ENCODE measurements around the gene SLC5A4.
"Not testable (repeated sequence)": the region's sequence is repeated elsewhere in the genome, so short reads cannot be mapped to it uniquely, and the experiment has no call there.

The SLC5A4 gene

DNA sequence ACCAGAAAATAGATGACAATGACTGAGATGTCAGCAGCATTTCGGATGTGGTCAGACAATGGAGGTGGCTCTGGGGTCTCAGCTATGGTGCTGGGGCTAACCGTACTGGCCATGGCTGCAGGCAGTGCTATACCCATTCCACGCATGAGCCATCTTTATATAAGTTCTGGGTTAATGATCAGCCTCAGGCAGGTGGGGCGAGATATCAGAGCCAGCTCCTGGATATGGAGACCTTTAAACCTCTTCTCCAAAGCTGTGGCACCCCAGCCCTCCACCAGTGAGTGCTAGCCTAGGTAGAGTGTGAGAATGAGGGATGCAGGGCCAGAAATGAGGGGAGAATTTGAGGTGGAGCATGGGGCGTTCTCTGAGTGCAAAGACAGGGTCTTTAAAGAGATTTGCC, at the start of gene SLC5A4:
Gene SLC5A4, minus strand, starts transcription at position 131 of the 400 bp plus-strand sequence. Its CDS starts 18 bp downstream, at position 113.
- DNase-seq, result no peak

DNA sequence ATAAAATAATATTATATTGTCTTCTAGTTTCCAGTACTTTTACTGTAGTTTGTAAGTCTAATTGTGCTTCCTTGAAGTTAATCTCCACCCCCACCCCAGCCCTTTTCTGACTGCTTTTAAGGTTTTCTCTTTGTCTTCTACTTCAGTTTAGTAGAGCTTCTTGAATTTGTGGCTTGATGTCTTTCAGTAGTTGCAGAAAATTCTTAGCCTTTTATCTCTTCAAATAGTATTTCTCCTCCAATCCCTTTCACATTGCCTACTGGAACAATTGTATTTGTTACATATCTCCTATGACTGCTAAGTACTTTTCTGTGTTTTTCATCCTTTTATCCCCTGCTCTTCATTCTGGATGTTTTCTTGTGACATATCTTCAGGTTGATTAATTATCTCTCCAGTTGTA, 38.8 kb upstream of the SLC5A4 start:
- not testable (repeated sequence) for DNase-seq

DNA sequence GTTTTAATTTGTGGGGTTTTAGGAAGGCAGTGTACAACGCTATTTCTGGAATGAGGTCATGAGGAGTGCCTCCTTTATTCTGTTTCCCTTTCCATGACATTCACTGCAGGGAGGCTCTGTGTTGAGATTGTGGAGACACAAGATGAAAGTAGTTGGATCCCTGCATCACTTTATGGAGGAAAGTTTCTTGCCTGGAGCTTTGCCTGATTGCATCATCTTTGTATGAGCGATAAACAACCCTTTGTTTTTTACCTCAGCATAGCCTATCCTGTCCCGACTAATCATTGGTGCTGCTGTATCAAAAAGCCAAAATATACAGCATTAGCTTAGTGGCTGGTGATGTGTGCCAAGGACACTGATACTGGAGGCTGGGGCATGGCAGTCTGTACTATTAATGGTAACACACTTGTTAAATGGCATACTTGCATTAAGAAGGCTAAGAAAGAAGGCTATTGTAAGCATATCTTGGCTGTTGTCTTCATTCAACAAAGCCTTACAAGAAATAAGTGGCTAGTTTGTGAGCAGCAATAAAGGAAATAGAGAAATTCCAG, 31.2 kb upstream of the SLC5A4 start:
- DNase-seq, result no peak

DNA sequence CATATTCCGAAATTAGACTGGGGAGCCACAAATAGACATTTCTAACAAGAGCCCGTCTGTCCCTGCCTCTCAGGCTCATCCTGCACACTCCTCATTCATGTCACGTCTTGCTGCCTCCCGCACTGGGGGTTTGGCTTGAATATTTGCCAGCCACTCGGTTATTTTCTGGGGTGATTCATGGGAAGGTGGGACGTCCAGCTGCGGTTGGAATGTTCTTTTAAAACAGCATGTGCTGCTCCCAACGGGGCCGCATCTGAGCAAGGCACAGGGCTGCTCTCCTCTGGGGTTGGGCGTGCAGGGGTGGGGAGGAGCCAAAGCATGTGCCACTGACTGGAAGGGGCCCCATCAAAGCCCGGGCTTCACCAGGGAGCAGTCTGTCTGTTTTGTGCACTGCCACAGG, 25.9 kb upstream of the SLC5A4 start:
- no peak for DNase-seq

DNA sequence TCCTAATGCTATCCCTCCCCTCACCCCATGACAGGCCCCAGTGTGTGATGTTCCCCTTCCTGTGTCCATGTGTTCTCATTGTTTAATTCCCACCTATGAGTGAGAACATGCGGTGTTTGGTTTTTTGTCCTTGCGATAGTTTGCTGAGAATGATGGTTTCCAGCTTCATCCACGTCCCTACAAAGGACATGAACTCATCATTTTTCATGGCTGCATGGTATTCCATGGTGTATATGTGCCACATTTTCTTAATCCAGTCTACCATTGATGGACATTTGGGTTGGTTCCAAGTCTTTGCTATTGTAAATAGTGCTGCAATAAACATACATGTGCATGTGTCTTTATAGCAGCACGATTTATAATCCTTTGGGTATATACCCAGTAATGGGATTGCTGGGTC, 20.2 kb upstream of the SLC5A4 start:
- DNase-seq, result not testable (repeated sequence)

DNA sequence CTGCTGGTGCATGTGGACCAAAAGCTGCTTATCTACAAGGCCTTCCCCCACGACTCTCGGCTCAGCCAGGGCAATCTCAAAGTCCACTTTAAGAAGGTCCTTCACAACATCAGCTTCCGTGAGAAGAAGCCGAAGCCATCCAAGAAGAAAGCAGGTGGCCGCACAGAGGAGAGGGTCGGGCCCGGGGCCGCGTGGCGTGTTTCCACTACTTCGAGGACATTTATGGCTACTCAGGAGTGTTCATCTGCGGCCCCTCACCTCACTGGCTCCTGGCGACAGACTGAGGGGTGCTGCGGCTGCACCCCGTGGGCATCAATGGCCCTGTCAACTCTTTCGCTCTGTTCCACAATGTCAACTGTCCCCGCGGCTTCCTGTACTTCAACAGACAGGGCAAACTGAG, 16.2 kb upstream of the SLC5A4 start:
- no peak for DNase-seq

DNA sequence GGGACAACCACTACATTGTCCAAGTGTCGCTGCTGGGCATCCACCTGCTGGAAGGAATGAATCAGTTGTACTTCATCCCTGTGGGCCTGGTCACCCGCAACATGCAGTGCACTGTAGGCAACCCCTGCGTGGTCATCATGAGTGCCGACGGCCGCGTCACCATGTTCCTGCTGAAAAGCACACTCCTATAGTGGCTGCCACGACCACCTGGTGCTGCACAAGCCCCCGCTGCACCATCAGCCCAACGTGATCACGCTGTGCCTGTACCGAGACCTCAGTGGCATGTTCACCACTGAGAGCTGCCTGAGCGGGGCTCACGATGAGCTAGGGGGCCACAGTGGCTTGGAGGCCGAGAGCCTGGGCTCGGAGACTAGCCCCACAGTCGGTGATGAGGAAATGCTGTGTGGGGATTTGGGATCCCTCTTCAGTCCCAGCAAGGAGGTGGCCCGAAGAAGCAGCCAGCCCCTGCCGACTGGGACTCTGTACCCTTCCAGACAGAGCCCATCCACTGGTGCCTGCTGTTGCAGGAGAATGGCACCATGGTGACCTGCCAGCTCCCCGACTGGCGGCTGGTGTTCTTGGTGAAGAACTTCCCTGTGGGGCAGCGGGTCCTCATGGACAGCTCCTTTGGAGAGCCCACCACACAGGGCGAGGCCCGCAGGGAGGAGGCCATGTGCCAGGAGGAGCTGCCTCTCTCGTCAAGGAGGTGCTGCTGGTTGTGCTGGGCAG, 15.7 kb upstream of the SLC5A4 start:
- DNase-seq, result no peak

DNA sequence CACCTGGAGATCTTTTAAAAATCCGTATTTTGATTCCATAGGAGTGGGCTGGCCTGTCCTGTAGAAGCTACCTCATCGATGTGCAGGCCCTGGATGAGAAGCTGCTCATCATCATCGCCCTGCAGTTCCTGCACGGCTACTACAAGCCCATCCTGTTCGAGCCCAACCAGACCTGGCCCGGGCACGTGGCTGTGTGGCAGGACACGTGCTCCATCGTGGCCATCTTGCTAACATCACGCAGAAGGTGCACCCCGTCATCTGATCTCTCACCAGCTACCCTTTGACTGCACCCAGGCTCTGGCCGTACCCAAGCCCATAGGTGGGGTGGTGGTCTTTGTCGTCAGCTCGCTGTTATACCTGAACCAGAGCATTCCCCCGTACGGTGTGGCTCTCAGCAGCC, 14.2 kb upstream of the SLC5A4 start:
- DNase-seq, result no peak

DNA sequence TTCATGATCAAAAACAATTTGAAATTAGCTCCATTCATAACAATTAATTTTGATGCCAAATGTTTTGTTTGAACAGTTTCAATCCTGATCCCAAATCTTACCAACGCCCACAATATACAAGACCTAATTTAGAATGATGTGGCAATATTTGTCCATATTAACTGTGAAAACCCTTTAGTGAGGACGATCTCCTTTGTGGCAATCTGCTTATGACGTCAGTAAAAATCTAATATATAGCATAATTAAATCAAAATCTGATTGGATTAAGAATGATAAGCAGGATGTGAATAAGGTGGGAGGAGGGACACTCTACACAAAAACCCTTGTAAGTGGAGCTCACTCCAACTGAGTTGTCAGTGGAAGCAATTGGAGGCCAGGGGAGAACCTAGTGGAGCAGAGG, 11.9 kb upstream of the SLC5A4 start:
- DNase-seq, result no peak

DNA sequence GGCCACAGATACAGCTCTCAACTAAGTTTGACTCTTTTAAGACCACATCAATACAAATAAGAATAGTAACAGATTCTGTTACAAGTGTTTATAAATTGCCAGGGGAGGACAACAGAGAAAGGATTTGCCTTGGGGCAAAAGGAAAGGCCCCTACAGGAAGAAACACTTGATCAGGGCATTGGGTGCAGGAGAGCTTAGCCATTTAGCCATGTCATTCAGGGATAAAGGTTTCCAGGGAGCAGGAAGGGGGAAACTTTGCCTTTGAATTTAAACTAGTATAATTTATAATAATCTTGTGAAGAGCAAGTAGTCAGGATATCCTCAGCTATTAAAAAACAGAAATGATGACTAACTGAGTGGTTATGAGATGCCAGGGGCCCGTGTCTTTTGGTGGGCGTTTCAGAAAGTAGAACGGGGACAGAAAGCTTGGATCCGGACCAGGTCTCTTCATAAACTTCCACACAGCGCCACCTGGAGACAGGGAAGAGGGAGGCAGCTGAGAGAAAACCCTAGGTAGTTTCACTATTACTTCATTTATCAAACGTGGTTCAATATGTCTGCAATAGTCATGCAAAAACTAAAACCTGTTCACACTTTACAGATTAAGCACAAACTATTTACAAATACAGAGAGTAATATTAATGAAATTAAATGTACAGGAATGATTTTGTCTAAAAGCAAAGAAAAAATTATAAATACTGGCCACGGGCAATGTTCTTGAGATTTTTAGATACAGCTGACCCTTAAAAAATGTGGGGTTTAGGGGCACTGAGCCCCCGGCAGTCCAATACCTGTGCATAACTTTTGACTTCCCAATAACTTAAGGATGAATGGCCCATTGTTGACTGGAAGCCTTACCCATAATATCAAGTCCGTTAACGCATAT, 11.0 kb upstream of the SLC5A4 start:
- peak; percentile 87 for DNase-seq

DNA sequence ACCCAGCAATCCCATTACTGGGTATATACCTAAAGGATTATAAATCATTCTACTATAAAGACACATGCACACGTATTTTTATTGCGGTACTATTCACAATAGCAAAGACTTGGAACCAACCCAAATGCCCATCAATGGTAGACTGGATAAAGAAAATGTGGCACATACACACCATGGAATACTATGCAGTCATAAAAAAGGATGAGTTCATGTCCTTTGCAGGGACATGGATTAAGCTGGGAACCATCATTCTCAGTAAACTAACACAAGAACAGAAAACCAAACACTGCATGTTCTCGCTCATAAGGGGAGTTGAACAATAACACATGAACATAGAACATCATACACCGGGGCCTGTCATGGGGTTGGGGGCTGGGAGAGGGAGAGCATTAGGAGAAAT, 8.5 kb upstream of the SLC5A4 start:
- not testable (repeated sequence) for DNase-seq

DNA sequence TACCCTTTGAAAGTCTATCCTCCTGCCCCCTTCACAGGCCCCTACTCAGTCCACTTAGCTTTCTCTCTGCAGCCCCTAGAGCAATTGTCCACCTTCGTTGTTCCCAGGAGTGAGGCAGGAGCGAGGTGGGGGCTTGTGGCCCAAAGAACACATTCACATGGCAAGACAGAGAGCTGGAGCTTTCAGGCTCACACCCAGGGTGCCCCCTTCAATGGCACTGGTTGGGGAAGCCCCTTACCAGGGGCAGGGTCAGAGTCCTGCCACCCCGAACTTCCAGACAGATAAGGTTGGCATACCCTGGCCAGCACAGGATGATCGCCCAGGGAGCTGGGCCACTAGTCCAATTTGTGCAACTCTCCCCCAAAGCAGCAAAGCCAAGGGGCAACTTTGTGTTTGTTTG, 6.2 kb upstream of the SLC5A4 start:
- no peak for DNase-seq

DNA sequence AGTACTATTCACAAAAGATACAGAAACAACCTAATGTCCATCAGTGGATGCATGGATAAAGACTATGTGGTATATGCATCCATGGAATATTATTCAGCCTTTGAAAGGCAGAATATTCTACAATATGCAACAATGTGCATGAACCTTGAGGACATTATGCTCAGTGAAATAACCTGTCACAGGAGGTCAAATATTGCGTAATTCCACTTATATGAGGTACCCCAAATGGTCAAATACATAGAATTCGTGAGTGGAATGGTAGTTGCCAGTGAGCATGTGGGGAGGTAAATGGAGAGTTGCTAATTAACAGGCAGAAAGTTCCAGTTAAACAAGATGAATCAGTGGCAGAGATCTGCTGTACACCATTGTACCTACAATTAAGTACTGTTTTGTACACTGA, 3.6 kb upstream of the SLC5A4 start:
- no peak for DNase-seq

DNA sequence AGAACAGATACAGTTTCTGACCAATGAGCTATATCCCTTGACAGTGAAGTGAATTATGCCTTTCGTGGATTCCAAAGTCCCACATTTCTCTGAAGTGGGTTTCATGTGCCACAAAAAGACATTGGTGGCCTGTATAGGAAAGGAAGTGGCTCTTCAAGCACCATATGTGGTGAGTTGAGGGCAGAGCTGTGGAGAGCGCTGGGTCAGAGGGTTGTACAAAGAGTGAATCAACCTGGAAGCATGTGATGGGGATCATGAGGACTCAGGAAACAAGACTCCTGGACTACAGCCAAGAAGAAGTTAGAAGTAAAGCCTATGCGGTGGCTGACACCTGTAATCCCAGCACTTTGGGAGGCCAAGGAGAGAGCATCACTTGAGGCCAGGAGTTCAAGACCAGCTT, 579 bp upstream of the SLC5A4 start:
- DNase-seq, result no peak

DNA sequence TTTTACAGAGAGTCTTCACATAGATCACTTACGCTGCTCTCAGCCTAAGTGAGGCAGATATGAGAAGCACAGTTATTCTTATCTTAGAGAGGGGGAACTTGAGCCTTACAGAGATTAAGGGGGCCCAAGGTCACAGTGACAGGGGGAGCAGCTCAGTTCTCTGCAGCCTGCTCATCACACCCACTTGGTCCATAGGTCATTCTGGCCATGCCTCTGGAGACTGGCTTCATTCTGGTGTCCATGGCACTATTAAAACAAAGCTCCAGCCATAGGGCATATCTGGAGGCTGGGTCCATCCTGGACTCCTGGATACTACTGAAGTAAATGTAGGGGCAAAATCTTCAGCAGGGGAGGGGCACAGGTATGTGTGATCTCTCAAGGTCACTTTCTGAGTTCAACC, 5.9 kb downstream of the SLC5A4 start:
- no peak for DNase-seq

DNA sequence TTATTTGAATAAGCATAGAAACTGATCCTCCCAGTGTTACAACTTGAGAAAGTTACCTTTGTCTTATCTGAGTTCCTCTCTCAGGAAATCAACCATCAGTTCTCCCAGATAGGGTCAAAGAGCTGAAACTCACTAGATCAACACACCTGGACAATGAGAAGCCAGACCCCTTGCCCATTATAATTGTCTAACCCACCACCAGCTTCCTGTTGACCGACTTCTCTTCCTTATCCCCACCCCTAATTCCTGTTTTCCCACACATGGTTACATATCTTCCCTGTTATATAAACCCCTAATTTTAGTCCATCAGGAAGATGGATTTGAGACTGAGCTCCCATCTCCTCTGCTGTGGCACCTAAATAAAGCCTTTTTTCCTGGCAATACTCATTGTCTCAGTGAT, 6.9 kb downstream of the SLC5A4 start:
- DNase-seq, result no peak

DNA sequence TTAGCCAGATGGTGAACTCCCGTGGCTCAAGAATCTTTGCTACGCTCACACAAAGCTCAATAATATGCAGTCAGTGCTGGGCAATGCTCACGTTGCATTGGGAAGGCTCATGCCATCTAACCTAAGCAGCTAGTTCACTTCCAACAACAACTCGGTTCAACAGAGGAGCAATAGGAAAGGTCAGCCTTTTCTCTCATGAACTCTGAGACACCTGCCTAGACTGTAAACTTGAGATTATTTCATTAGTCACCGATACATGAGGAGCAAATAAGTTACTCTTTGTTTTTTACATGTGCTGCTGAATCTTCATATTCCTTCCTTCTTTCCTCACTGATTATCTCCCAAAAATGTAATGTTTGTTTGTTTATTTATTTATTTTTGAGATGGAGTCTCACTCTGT, 9.0 kb downstream of the SLC5A4 start:
- no peak for DNase-seq

DNA sequence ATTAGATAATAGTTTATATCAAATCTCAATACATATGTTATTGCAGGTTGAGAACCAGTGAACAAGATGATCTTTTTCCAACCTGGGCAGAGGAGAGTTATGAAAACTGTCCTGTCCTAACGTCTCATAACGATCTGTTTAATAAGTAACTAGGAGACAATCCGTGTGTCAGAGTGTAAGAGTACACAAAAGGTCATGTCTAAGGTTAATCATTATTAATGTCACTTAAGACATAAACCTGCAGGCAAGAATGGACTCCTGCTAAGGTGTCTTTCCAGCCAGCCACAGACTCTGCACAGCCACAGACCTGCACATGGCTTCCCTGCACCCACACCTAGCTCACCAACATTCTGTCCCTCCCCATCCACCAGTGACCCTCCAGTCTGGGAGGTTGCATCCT, 10.1 kb downstream of the SLC5A4 start:
- no peak for DNase-seq

DNA sequence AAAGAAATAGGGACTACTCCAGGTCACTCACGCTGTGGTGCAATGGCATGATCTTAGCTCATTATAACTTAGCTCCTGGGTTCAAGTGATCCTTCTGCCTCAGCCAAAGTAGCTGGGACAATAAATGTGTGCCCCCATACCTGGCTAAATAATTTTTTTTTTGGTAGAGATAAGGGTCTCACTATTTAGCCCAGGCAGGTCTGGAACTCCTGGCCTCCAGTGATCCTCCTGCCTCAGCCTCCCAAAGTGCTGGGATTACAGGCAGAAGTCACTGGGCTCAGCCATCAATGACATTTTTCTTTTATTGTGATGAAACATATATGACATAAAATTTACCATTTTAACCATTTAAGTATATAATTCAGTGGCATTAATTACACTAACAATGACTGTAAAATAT, 10.6 kb downstream of the SLC5A4 start:
- DNase-seq, result no peak

DNA sequence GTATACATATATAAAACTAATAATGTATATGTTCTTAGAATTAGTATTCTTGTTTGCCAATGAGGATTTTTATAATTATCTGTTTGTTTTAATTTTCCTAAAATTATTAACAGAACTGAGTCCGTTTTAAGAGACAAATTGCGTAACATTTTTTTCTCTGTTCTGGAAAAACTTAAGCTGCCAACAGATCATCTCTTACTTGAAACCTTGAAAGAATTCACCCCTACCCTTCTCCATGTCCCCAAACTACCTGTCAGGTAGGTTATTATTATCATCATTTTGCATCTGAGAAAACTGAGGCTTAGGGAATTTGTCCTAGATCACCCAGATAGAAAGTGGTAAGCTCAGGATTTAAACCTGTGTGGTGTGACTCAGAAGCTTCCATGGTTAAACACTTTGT, 14.7 kb downstream of the SLC5A4 start:
- DNase-seq, result no peak

DNA sequence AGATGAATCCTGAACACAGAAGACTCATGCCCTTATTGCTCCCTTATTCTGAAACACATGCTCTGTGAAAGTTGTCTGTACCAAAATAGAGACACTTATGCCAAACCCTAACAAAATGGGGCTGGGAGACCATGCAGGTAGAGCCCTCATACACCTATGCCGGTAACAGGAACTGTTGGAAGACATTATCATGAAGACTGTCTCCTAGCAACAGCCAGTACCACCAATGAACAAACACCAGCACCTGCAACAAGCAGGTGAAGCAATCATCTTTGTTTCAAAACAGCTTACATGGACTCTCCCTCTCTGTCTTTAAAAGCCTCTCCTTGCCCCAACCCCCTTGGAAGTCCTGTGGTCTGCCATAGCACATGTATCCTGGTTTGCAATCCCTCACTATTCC, 17.2 kb downstream of the SLC5A4 start:
- DNase-seq, result no peak

DNA sequence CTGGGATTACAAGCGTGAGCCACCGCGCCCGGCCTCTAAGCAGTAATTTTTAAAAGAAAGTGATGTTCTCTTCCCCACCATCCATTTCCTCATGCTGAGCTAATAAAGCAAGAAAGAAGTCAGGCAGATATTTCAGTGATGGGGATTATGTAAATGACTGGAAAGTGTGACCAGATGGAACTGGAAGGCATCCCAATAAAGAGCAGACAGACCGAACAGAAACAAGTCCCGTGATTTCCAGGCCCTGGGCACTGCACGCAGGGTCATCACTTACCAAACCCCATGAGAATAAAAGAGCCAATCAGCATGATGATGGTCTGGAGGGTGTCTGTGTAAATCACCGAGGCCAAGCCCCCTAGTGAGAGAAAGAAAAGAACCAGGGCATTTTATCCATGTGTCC, 18.2 kb downstream of the SLC5A4 start:
- no peak for DNase-seq

DNA sequence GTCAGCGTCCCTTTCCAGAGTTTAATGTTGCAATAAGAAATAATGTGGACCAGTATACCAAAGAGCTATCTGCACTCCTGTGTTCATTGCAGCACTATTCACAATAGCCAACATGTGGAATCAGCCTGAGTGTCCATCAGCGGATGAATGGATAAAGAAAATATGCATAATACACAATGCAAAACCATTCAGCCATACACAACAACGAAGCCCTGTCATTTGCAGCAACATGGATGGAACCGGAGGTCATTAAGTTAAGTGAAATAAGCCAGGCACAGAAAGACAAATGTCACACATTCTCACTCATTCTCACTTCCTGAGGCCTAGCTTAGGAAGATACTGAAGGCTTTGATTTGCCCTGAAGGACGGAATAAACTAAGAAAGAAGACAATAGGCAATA, 22.1 kb downstream of the SLC5A4 start:
- DNase-seq, result no peak

DNA sequence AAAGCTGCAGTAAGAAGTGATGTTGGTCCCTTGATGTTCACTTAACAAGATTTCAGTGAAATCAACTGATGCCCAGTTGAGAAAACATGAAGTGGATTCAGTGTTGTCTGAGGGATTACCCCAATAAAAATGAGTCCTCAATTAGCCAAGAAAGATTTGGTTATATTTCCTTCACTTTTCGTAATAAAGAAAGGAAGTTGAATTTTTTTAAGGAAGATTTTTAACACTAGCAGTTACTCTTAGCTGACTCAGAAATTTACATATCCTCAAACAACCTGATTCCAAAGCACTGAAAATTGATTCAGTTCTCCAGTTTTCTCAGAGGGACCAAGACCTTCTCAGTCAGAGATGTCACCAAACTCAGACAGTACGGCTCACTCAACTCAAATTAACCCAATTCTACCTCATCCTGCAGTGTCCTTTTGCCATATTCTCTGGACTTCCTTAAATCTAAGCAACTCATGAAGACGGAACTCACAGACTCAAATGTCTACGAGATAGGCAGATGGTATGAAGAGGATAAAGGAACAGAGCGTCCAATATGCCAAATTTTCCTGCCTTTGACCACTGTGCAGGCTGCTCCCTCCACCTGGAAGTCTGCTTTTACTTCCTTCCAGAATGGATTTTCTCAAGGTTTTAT, 22.8 kb downstream of the SLC5A4 start:
- DNase-seq, result no peak

All from hematopoietic multipotent progenitor cell treated with erythropoietin and hydrocortisone succinate and interleukin-3 and kit ligand, for 4 days (in vitro differentiated cells).